Measurements from ENCODE around the gene OR13C8. TPM values are rescaled to one million over a fixed set of nuclear protein-coding genes. Genes with fewer than 3 reads are reported as not detected.
"Not testable (repeated sequence)": the region's sequence is repeated elsewhere in the genome, so short reads cannot be mapped to it uniquely, and the experiment has no call there.

The OR13C8 gene, protein sequence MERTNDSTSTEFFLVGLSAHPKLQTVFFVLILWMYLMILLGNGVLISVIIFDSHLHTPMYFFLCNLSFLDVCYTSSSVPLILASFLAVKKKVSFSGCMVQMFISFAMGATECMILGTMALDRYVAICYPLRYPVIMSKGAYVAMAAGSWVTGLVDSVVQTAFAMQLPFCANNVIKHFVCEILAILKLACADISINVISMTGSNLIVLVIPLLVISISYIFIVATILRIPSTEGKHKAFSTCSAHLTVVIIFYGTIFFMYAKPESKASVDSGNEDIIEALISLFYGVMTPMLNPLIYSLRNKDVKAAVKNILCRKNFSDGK
- not detected for polyA plus RNA-seq
- long read RNA-seq, donor 1: 0 reads
- long read RNA-seq, donor 2: 0 reads
- long read RNA-seq, donor 3: 0 reads
- long read RNA-seq, donor 4: 0 reads
- long read RNA-seq, donor 5: 0 reads
- long read RNA-seq, donor 6: 0 reads
- long read RNA-seq, donor 7: 0 reads
- long read RNA-seq, donor 8: 0 reads
- long read RNA-seq, donor 9: 0 reads
- long read RNA-seq, donor 10: 0 reads
- long read RNA-seq, donor 11: 0 reads

GRCh38 chr9:104568868-104569267 lies at the start of gene OR13C8:
Gene OR13C8, plus strand, starts transcription at chr9:104569168. Its CDS starts 0 bp downstream, at chr9:104569168.
- Histone ChIP-seq H3K9me3 (ENCODE audit: control insufficient read depth, low read depth, low read length) (no peaks in the 10 kb centered on the region), H3K4me3 (ENCODE audit: low read length) (no peak within 1 kb of the TSS), H3K4me1 (ENCODE audit: control insufficient read depth, insufficient read depth, low read length) (no peaks in the 10 kb centered on the region), H3K36me3 (ENCODE audit: control insufficient read depth, insufficient read depth, low read length) (no peaks in the 10 kb centered on the region), H3K27me3 (ENCODE audit: control insufficient read depth, insufficient read depth, low read length) (no peaks in the 10 kb centered on the region), H3K27ac (ENCODE audit: low read length) (no peak within 1 kb of the TSS)
- 100% methylated on average over 1 of the region's 4 CpGs for WGBS (ENCODE audit: insufficient coverage, low lambda C conversion rate)
- no peak for DNase-seq

- WGBS (ENCODE audit: insufficient coverage, low lambda C conversion rate): no CpG with 5 or more reads among the region's 10 CpGs
- not testable (repeated sequence) for H3K4me3 ChIP-seq (ENCODE audit: low read length); H3K27ac ChIP-seq (ENCODE audit: low read length); DNase-seq; H3K36me3 ChIP-seq (ENCODE audit: control insufficient read depth, insufficient read depth, low read length); H3K27me3 ChIP-seq (ENCODE audit: control insufficient read depth, insufficient read depth, low read length); H3K4me1 ChIP-seq (ENCODE audit: control insufficient read depth, insufficient read depth, low read length); H3K9me3 ChIP-seq (ENCODE audit: control insufficient read depth, low read depth, low read length)
Observed at GRCh38 chr9:104520241-104520640, 48.7 kb upstream of the OR13C8 start.

- no peak within 1 kb of the TSS for H3K4me3 ChIP-seq (ENCODE audit: low read length)
- no peaks in the 10 kb centered on the region for H3K36me3 ChIP-seq (ENCODE audit: control insufficient read depth, insufficient read depth, low read length)
- H3K27ac ChIP-seq (ENCODE audit: low read length): no peak within 1 kb of the TSS
- H3K27me3 ChIP-seq (ENCODE audit: control insufficient read depth, insufficient read depth, low read length): no peaks in the 10 kb centered on the region
- H3K9me3 ChIP-seq (ENCODE audit: control insufficient read depth, low read depth, low read length): no peaks in the 10 kb centered on the region
- no peak for DNase-seq
- no peaks in the 10 kb centered on the region for H3K4me1 ChIP-seq (ENCODE audit: control insufficient read depth, insufficient read depth, low read length)
Observed at GRCh38 chr9:104527109-104527508, 41.9 kb upstream of the OR13C8 start, which contains the start of gene OR13C4. Gene OR13C4, minus strand, starts transcription at chr9:104527209. Its CDS starts 0 bp downstream, at chr9:104527209.

- Histone ChIP-seq H3K27ac (ENCODE audit: low read length) (no peak within 1 kb of the TSS), H3K27me3 (ENCODE audit: control insufficient read depth, insufficient read depth, low read length) (no peaks in the 10 kb centered on the region), H3K9me3 (ENCODE audit: control insufficient read depth, low read depth, low read length) (no peaks in the 10 kb centered on the region), H3K4me3 (ENCODE audit: low read length) (no peak within 1 kb of the TSS), H3K36me3 (ENCODE audit: control insufficient read depth, insufficient read depth, low read length) (no peaks in the 10 kb centered on the region), H3K4me1 (ENCODE audit: control insufficient read depth, insufficient read depth, low read length) (no peaks in the 10 kb centered on the region)
- WGBS (ENCODE audit: insufficient coverage, low lambda C conversion rate): no CpG with 5 or more reads among the region's 5 CpGs
- DNase-seq: no peak
Observed at GRCh38 chr9:104536756-104537155, 32.2 kb upstream of the OR13C8 start, which contains the start of gene OR13C3. Gene OR13C3, minus strand, starts transcription at chr9:104536856. Its CDS starts 133 bp downstream, at chr9:104536723.

- WGBS (ENCODE audit: insufficient coverage, low lambda C conversion rate): 61% methylated on average over 1 of the region's 1 CpG
- DNase-seq: no peak
- H3K4me3 ChIP-seq (ENCODE audit: low read length): no peak overlapping the region
Observed at GRCh38 chr9:104539275-104539674, 29.7 kb upstream of the OR13C8 start.

DNA sequence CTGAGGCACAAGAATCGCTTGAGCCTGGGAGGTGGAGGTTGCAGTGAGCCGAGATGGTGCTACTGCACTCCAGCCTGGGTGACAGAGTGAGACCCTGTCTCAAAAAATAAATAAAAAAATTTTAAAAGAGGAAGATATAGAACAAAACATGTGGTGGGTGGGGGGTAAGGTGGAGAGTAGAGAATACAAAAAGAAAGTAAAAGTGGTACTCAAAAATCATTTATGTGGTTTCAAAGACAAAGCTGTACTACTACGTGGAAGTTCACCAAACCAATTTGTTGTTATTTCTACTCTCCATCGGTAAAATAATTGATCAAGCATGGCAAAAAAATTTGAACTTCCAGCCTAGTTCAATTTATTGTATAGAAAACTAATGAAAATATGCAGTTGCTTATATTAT lies 24.3 kb upstream of the OR13C8 start:
- H3K4me1 ChIP-seq (ENCODE audit: control insufficient read depth, insufficient read depth, low read length): no peaks in the 10 kb centered on the region
- no peaks in the 10 kb centered on the region for H3K27me3 ChIP-seq (ENCODE audit: control insufficient read depth, insufficient read depth, low read length)
- WGBS (ENCODE audit: insufficient coverage, low lambda C conversion rate): 90% methylated on average over 2 of the region's 4 CpGs
- H3K9me3 ChIP-seq (ENCODE audit: control insufficient read depth, low read depth, low read length): no peaks in the 10 kb centered on the region
- H3K36me3 ChIP-seq (ENCODE audit: control insufficient read depth, insufficient read depth, low read length): no peaks in the 10 kb centered on the region
- no peak overlapping the region for H3K27ac ChIP-seq (ENCODE audit: low read length)
- no peak overlapping the region for H3K4me3 ChIP-seq (ENCODE audit: low read length)
- no peak for DNase-seq

More at GRCh38 chr9:104539275-104539674, 29.7 kb upstream of the OR13C8 start:
- Histone ChIP-seq H3K9me3 (ENCODE audit: control insufficient read depth, low read depth, low read length) (no peaks in the 10 kb centered on the region), H3K4me1 (ENCODE audit: control insufficient read depth, insufficient read depth, low read length) (no peaks in the 10 kb centered on the region), H3K27ac (ENCODE audit: low read length) (no peak overlapping the region), H3K27me3 (ENCODE audit: control insufficient read depth, insufficient read depth, low read length) (no peaks in the 10 kb centered on the region), H3K36me3 (ENCODE audit: control insufficient read depth, insufficient read depth, low read length) (no peaks in the 10 kb centered on the region)

DNA sequence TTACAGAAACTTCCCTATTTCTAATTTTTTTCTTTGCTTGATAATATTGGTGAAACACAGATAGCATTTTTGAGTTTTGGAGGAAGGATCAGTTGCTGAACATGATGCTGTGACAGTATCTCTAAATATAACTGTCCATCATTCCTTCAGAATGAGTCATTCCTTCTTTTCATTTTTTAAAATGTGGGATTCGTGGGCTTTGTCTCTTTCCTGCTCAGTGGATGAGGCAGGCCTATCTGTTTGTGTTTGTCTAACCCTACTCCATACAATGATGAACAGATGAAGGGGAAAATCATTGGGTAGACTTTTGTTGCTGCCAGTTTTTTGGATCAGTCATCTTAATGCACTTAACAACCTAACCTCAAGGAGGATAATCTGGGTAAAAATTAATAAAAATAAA lies 15.7 kb upstream of the OR13C8 start:
- Histone ChIP-seq H3K27ac (ENCODE audit: low read length) (no peak overlapping the region), H3K36me3 (ENCODE audit: control insufficient read depth, insufficient read depth, low read length) (no peaks in the 10 kb centered on the region), H3K9me3 (ENCODE audit: control insufficient read depth, low read depth, low read length) (no peaks in the 10 kb centered on the region), H3K27me3 (ENCODE audit: control insufficient read depth, insufficient read depth, low read length) (no peaks in the 10 kb centered on the region), H3K4me1 (ENCODE audit: control insufficient read depth, insufficient read depth, low read length) (no peaks in the 10 kb centered on the region), H3K4me3 (ENCODE audit: low read length) (no peak overlapping the region)
- WGBS (ENCODE audit: insufficient coverage, low lambda C conversion rate): no CpG with 5 or more reads among the region's 1 CpG
- DNase-seq: no peak

DNA sequence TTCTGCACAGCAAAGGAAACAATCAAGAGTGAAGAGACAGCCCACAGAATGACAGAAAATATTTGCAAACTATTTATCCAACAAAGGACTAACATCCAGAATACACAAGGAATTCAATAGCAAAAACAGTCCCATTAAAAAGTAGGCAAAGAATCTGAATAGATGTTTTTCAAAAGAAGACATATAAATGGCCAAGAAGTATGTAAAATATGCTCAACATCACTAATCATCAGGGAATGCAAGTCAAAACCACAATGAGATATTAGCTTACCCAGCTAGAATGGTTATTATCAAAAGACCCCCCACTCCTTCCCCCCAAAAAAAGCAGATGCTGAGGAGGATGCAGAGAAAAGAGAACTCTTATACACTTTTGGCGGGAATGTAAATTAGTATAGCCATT lies 13.4 kb upstream of the OR13C8 start:
- no peaks in the 10 kb centered on the region for H3K27me3 ChIP-seq (ENCODE audit: control insufficient read depth, insufficient read depth, low read length)
- no peak for DNase-seq
- no peak overlapping the region for H3K4me3 ChIP-seq (ENCODE audit: low read length)
- no peaks in the 10 kb centered on the region for H3K9me3 ChIP-seq (ENCODE audit: control insufficient read depth, low read depth, low read length)
- no peaks in the 10 kb centered on the region for H3K36me3 ChIP-seq (ENCODE audit: control insufficient read depth, insufficient read depth, low read length)
- H3K4me1 ChIP-seq (ENCODE audit: control insufficient read depth, insufficient read depth, low read length): no peaks in the 10 kb centered on the region
- WGBS (ENCODE audit: insufficient coverage, low lambda C conversion rate): no CpG with 5 or more reads among the region's 1 CpG
- no peak overlapping the region for H3K27ac ChIP-seq (ENCODE audit: low read length)

- no CpG with 5 or more reads among the region's 8 CpGs for WGBS (ENCODE audit: insufficient coverage, low lambda C conversion rate)
- no peaks in the 10 kb centered on the region for H3K27me3 ChIP-seq (ENCODE audit: control insufficient read depth, insufficient read depth, low read length)
- DNase-seq: no peak
- no peak overlapping the region for H3K4me3 ChIP-seq (ENCODE audit: low read length)
- H3K36me3 ChIP-seq (ENCODE audit: control insufficient read depth, insufficient read depth, low read length): no peaks in the 10 kb centered on the region
- H3K9me3 ChIP-seq (ENCODE audit: control insufficient read depth, low read depth, low read length): no peaks in the 10 kb centered on the region
- H3K4me1 ChIP-seq (ENCODE audit: control insufficient read depth, insufficient read depth, low read length): no peaks in the 10 kb centered on the region
- H3K27ac ChIP-seq (ENCODE audit: low read length): no peak overlapping the region
Observed at GRCh38 chr9:104556830-104557634, 11.9 kb upstream of the OR13C8 start.

- H3K4me1 ChIP-seq (ENCODE audit: control insufficient read depth, insufficient read depth, low read length): no peaks in the 10 kb centered on the region
- no peaks in the 10 kb centered on the region for H3K27me3 ChIP-seq (ENCODE audit: control insufficient read depth, insufficient read depth, low read length)
- DNase-seq: no peak
- H3K27ac ChIP-seq (ENCODE audit: low read length): no peak overlapping the region
- no peaks in the 10 kb centered on the region for H3K36me3 ChIP-seq (ENCODE audit: control insufficient read depth, insufficient read depth, low read length)
- H3K4me3 ChIP-seq (ENCODE audit: low read length): no peak overlapping the region
- no CpG with 5 or more reads among the region's 1 CpG for WGBS (ENCODE audit: insufficient coverage, low lambda C conversion rate)
- no peaks in the 10 kb centered on the region for H3K9me3 ChIP-seq (ENCODE audit: control insufficient read depth, low read depth, low read length)
Observed at GRCh38 chr9:104564358-104564757, 4.6 kb upstream of the OR13C8 start.
